ENCODE data around the gene CNNM4.
A peak's percentile ranks its signal among the peaks of the same experiment; 100 is the strongest.

The CNNM4 gene

GRCh38 chr2:96810783-96811192 lies 50.1 kb downstream of the CNNM4 start:
- no peak for DNase-seq (ENCODE audit: low read depth in 2 of 2, low spot score in 1 of 2)

GRCh38 chr2:96811917-96812316 lies 51.2 kb downstream of the CNNM4 start:
- no peak for DNase-seq (ENCODE audit: low read depth in 2 of 2, low spot score in 1 of 2)

DNA sequence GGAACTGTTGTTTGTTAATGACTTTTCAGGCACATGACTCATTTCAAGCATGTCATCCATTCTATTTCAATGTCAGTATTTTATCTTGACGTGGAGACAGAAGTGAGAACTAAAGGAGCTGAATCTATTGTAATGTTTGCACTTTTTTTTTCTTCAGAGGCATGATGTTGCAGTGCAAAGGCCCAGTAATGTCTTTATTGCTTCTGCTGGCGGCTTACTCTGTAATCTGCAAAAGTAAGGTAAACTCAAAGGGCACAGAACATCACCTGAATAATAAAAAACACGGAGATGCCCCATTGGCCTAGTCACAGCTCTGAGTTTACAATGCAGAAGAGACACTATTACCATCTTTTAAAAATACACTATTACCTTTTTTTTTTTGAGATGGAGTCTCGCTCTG lies 53.0 kb downstream of the CNNM4 start:
- no peak for DNase-seq (ENCODE audit: low read depth in 2 of 2, low spot score in 1 of 2)

DNA sequence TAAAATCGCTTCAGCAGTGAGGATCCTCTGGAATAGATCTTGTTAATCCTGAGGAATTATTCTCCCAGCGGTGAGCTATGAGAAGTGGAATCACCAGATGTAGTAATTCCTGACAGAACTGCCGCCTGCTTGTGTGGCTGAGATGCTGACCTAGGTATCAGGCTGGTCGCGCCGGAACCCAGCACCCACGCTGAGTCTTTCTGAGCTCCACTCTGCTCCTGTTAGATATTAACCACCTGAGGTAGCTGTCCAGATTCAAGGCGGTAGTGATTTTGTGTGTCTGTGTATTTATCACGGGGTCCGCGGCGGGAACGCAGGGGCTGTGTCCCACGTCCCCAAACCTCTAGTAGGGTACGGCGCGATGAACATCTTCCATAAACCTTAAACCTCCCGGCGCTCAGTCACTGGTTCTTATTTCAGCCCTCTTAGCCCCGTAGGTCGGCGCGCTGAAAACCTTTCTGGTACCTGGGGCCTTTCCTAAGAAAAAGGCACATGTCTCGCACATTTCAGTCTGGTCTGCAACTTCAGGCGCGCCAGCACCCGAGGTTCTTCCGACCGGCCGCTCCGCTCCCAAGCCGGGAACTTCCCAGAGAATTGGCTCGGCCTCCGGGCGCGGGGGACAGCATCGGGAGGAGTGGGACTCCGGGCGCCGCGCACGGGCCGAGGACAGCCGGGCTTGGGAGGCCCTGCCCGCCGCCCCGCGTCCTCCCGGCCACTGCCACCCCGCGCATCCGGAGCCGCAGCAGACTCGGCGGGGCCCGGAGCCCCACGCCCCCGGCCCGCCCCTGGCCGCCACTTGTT lies 54.8 kb downstream of the CNNM4 start:
- DNase-seq (ENCODE audit: low read depth in 2 of 2, low spot score in 1 of 2), result no peak

GRCh38 chr2:96816127-96816835 lies 55.6 kb downstream of the CNNM4 start, which contains the start of gene CNNM3:
Gene CNNM3, plus strand, starts transcription at chr2:96816268. Its CDS starts 10 bp downstream, at chr2:96816278.
- peak; percentile 84 to 92 for DNase-seq (ENCODE audit: low read depth in 2 of 2, low spot score in 1 of 2)

GRCh38 chr2:96816836-96817702 lies 56.4 kb downstream of the CNNM4 start:
- no peak for DNase-seq (ENCODE audit: low read depth in 2 of 2, low spot score in 1 of 2)

- no peak for DNase-seq (ENCODE audit: low read depth in 2 of 2, low spot score in 1 of 2)
Observed at GRCh38 chr2:96817882-96818281, 57.2 kb downstream of the CNNM4 start.

DNA sequence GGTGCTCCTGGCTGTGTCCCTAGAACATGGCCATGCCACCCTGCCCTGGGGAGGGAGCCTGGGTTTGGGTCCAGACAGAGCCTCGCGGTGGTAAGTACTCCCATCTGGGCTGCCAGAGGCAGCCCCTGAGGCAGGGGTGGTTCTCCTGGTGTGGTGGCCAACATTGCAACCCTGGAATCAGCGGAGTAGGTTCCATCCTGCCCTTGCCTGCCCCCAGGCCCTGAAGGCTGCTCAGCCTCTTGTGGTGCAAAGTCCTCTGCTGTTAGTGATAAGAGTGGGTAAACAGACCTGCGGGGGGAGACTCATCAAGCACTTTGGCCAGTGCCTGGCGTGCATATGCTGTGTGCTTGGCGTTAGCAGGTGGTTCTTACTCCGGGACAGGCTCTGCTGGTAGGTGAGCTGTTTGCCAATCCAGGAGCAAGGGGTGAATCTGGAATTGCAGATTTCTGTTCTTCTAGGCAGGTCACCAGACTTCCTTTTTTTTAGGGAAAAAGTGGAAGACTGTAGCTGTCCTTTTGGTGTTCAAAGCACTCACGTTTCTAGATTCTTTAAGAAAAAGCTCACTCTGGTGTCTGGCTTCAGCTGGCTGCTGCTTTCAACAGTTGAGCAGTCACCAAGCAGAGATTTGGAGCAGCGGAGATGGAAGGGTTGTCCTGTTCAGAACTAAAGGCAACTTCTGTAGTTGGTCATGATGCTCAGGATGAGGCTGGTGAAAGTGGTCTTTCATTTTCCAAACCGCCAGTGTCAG lies 58.6 kb downstream of the CNNM4 start:
- DNase-seq (ENCODE audit: low read depth in 2 of 2, low spot score in 1 of 2), result no peak

DNA sequence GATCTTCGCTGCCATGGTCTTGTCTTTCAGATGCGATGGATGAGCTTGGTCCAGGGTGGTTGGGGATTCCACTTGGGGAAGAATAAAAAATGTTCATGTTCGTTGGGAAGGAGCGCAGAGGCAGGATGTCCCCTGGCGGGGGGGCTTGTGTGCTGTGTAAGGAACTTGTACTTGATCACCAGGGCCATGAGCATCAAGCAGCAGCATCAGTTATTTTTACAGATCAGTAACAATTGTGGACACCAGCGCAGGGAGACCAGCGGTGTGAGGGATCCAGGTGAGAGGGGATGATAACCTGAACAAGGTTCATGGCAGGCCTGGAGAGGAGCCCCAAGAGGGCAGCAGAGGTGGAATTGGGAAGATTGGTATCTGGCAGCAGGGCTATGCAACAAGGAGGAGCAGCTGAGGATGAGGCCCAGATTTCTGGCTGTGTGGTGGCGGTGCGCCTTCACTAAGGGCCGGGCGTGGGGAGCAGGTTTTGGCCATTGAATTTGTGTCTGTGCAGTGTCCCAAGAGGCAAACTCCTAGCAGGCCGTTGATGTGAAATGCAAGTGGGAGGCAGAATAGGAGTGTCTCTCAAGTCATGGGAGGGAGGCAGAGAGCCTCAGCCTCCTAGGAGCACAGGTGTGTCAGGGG lies 59.3 kb downstream of the CNNM4 start:
- no peak for DNase-seq (ENCODE audit: low read depth in 2 of 2, low spot score in 1 of 2)

- DNase-seq (ENCODE audit: low read depth in 2 of 2, low spot score in 1 of 2), result no peak
Observed at GRCh38 chr2:96821113-96821675, 60.5 kb downstream of the CNNM4 start.

DNA sequence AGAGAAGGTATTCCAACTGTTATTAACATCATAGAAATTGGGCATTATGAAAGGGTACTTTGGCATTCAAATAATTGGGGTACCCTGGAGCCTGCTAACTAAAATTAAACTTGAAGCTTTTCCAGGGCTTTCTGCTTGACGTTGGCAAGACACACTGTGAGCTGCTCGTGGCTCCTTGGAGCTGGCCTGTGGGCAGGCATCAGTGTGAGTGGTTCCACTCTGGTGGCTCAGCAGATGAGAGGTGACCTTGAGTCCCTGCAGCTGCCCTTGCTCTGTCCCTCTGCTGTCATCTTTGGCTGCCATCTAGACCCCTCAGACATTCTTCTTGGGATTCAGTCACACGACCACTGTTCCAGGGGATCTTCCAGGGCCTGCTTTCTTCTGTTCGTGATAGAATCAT lies 62.1 kb downstream of the CNNM4 start:
- DNase-seq (ENCODE audit: low read depth in 2 of 2, low spot score in 1 of 2), result no peak

DNA sequence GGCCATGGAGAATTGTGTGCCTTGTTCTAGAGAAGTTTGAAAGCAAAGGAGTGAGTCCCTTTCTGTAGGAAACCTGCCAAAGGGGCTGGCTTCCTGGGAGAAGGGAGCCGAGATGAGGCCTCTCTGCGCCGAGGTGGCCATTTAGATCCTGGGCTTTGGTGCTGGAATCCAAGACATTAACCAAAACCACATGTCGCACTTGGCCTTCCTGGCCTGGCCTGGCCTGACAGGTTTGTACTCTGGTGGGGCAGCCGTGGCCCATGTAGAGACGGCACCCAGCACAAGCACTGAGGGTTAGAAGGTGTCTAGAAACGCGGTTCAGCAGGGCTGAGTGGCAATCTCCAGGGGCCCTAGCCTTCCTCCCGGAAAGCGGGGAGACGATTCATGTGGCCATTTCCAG lies 62.5 kb downstream of the CNNM4 start:
- no peak for DNase-seq (ENCODE audit: low read depth in 2 of 2, low spot score in 1 of 2)

DNA sequence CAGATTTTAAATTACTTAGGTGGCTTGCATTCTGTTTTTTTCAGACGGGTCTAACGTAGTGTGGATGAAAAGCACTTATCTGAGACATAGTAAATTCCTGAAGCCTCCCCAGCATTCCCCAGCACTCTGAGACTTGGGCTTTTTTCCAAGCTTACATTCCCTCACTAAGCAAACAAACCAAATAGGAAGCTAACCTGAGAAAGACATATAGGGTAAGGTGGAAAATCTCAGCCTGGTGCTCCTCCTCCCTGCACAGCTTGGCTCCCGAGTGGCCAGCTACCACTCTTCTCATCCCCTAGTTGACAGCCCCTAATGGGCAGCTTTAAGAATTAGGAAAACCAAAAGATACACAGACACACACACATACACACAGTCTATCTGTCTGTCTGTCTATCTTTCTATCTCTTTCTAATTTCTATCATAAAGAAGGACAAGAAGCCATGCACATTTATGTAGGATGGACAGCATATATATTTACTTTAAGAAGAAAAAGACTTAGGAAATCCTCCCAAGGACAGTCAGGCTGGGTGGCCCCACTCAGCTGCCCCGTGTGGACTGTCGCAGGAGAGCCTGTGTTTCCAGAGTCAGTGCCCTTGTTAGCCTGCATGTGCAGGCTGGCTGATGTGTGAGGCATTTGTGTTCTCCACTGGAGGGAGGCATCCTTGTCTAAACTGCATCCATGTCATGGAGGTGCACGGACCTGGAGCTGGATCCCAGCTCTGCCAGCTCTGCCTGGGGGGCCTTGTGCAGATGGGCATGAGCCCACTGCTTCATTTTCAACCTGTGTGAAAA lies 63.6 kb downstream of the CNNM4 start:
- no peak for DNase-seq (ENCODE audit: low read depth in 2 of 2, low spot score in 1 of 2)

DNA sequence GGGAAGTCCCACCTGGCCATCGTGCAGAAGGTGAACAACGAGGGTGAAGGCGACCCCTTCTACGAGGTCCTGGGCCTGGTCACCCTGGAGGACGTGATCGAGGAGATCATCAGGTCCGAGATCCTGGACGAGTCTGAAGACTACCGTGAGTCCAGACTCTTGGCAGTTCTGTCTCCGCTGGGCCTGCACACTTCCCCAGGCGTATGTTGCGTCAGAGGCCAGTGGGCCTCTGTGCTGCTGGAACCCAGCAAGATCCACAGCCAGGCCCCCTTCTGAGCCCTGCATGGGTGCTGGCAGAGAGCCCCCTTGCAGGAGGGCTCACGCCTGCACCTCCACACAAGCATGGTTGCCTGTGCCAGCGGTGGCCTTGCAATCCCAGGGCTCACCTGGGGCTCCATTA lies 64.4 kb downstream of the CNNM4 start:
- no peak for DNase-seq (ENCODE audit: low read depth in 2 of 2, low spot score in 1 of 2)

DNA sequence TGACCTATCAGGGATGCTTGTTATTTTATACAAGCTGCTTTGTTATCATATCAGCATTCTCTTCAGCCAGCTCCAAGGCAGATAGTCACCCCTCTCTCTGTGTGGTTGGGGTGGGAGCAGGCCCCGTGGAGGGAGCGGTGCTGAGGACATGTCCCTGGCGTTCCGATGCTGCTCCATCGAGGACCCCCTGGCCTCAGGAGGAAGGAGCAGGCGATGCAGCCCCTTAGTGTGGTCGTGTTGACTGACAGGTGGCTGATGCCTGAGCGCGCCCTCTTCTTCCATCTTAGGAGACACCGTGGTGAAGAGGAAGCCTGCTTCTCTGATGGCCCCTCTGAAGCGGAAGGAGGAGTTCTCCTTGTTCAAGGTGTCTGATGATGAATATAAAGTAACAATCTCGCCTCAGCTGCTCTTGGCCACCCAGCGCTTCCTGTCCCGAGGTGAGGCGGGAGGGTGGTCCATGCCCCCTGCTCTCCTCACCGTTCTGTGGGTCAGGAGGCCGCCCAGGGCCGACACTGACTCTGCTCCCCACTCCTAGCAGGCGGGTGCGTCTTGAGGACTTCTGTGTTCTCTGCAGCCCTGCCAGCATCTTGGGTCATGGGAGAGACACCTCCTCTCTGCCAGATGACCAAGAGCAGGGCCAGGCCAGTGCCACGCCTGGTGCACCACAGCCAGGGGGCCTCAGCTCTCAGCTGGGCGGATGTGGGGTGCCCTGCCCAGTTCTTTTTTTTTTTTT lies 66.0 kb downstream of the CNNM4 start:
- DNase-seq (ENCODE audit: low read depth in 2 of 2, low spot score in 1 of 2), result no peak

DNA sequence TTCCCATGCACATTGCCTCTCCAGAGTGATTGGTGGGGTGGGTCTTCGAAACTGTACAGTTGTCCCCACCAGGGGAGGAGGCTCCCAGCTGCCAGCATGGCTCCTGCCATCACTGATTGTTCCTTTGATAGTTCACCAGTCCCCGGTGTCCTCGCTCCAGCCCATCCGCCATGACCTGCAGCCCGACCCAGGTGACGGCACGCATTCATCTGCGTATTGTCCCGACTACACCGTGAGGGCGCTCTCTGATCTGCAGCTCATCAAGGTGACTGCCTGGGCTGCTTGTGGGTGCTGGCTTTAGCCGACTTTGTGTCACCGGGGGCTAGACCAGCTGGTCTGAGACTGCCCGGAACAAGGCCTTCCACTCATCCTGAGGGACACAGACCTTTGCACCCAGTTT lies 67.7 kb downstream of the CNNM4 start:
- DNase-seq (ENCODE audit: low read depth in 2 of 2, low spot score in 1 of 2), result no peak

DNA sequence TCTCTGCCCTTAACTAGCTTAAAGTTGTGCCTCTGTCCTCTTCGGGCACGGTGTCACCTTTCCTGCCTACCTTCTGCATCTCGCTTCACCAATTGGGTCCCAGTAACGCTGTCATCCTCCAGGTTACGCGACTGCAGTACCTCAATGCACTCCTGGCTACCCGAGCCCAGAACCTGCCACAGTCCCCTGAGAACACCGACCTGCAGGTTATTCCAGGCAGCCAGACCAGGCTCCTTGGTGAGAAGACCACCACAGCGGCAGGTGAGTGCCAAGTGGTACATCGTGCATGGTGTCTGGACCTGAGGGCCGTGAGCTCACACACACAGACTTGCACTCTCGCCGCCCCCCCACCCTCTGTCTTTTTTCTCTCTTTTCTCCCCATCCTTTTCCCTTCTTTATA lies 68.2 kb downstream of the CNNM4 start:
- no peak for DNase-seq (ENCODE audit: low read depth in 2 of 2, low spot score in 1 of 2)

DNA sequence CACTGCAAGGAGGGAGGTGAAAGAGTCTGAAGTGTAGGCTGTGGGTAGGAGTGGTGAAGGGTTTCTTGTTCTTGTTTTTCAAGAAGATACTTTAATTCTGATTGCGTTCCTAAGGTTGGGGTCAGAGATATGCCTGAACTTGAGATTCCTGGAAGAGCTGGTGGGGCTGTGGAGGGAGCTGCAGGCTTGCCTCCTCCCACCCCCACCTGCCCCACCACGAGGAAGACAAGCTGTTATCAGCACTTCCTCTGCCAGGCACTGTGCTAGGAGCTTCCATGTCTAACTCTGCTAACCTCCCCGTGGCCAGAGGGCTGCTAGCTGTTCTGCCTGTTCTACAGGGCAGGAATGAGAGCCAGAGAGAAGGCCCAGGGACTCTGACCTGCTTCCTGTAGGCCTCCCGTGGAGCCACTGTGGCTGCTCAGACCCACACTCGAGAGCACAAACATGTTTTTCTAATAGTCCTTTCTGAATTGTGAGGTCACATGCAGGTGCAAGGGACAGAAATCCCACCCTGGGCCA lies 69.4 kb downstream of the CNNM4 start:
- no peak for DNase-seq (ENCODE audit: low read depth in 2 of 2, low spot score in 1 of 2)
